Measurements from ENCODE around the gene ROBO4.

DNA sequence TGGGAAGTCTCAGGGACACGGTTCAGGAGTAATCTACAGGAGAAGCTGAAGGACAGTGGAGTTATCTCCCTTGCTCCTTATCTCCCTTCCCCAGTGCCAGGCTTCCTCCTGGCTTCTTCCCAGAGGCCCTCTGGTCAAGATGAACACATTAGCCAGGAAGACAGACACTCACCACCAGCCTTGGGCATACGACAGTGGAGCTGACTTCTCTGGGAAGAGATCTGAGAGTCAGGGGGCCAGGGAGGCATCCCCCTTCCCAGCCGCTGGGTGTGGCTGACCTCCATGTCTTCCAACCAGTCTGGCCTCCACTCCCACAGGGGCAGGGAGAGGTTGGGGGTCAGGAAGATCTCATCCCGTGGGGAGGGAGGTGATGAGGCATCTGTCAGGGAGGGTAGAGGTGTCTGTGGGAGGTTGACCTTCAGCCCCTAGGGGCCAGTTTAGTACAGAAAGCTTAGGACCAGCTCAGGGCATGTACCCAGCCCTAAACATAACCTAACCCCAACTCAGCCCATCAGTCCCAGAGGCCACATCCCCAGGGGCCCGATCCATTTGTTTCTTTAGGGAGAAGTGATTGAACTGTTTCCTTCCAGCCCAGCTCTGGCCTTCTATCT, 12.7 kb downstream of the ROBO4 start:
- TF ChIP-seq, protein P1, sequence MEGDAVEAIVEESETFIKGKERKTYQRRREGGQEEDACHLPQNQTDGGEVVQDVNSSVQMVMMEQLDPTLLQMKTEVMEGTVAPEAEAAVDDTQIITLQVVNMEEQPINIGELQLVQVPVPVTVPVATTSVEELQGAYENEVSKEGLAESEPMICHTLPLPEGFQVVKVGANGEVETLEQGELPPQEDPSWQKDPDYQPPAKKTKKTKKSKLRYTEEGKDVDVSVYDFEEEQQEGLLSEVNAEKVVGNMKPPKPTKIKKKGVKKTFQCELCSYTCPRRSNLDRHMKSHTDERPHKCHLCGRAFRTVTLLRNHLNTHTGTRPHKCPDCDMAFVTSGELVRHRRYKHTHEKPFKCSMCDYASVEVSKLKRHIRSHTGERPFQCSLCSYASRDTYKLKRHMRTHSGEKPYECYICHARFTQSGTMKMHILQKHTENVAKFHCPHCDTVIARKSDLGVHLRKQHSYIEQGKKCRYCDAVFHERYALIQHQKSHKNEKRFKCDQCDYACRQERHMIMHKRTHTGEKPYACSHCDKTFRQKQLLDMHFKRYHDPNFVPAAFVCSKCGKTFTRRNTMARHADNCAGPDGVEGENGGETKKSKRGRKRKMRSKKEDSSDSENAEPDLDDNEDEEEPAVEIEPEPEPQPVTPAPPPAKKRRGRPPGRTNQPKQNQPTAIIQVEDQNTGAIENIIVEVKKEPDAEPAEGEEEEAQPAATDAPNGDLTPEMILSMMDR (conservative IDR thresholded peaks at IDR 0.05; ENCODE audit: low read length) = no peak
- TF ChIP-seq EZH2phosphoT487 (IDR thresholded peaks at IDR 0.05; ENCODE audit: borderline replicate concordance, low read depth, low read length) = no peak

All from OCI-LY7 (cell line).